ENCODE measurements around the gene SLC25A51.

The SLC25A51 gene

GRCh38 chr9:37937366-37937765 lies 33.4 kb upstream of the SLC25A51 start:
- no peak for DNase-seq (ENCODE audit: low read depth in 1 of 2, low spot score in 1 of 2)

- no peak for DNase-seq (ENCODE audit: low read depth in 1 of 2, low spot score in 1 of 2)
Observed at GRCh38 chr9:37936965-37937364, 33.0 kb upstream of the SLC25A51 start.

GRCh38 chr9:37936376-37936775 lies 32.4 kb upstream of the SLC25A51 start:
- DNase-seq (ENCODE audit: low read depth in 1 of 2, low spot score in 1 of 2): no peak

GRCh38 chr9:37935096-37935495 lies 31.2 kb upstream of the SLC25A51 start:
- no peak for DNase-seq (ENCODE audit: low read depth in 1 of 2, low spot score in 1 of 2)

GRCh38 chr9:37931592-37931991 lies 27.7 kb upstream of the SLC25A51 start:
- no peak for DNase-seq (ENCODE audit: low read depth in 1 of 2, low spot score in 1 of 2)

GRCh38 chr9:37929441-37929895 lies 25.5 kb upstream of the SLC25A51 start:
- no peak for DNase-seq (ENCODE audit: low read depth in 1 of 2, low spot score in 1 of 2)

- DNase-seq (ENCODE audit: low read depth in 1 of 2, low spot score in 1 of 2): no peak
Observed at GRCh38 chr9:37928552-37929430, 24.9 kb upstream of the SLC25A51 start.

GRCh38 chr9:37927601-37928551 lies 23.9 kb upstream of the SLC25A51 start:
- DNase-seq (ENCODE audit: low read depth in 1 of 2, low spot score in 1 of 2): no peak

- no peak for DNase-seq (ENCODE audit: low read depth in 1 of 2, low spot score in 1 of 2)
Observed at GRCh38 chr9:37927132-37927531, 23.2 kb upstream of the SLC25A51 start.

GRCh38 chr9:37926737-37927118 lies 22.8 kb upstream of the SLC25A51 start:
- no peak for DNase-seq (ENCODE audit: low read depth in 1 of 2, low spot score in 1 of 2)

GRCh38 chr9:37925786-37926736 lies 22.1 kb upstream of the SLC25A51 start:
- no peak for DNase-seq (ENCODE audit: low read depth in 1 of 2, low spot score in 1 of 2)

GRCh38 chr9:37925006-37925405 lies 21.1 kb upstream of the SLC25A51 start:
- DNase-seq (ENCODE audit: low read depth in 1 of 2, low spot score in 1 of 2): no peak

GRCh38 chr9:37924538-37924937 lies 20.6 kb upstream of the SLC25A51 start:
- no peak for DNase-seq (ENCODE audit: low read depth in 1 of 2, low spot score in 1 of 2)

GRCh38 chr9:37923796-37924427 lies 20.0 kb upstream of the SLC25A51 start:
- DNase-seq (ENCODE audit: low read depth in 1 of 2, low spot score in 1 of 2): no peak

GRCh38 chr9:37923118-37923795 lies 19.3 kb upstream of the SLC25A51 start:
- no peak for DNase-seq (ENCODE audit: low read depth in 1 of 2, low spot score in 1 of 2)

- no peak for DNase-seq (ENCODE audit: low read depth in 1 of 2, low spot score in 1 of 2)
Observed at GRCh38 chr9:37922363-37923117, 18.6 kb upstream of the SLC25A51 start.

GRCh38 chr9:37921546-37922300 lies 17.8 kb upstream of the SLC25A51 start:
- no peak for DNase-seq (ENCODE audit: low read depth in 1 of 2, low spot score in 1 of 2)

GRCh38 chr9:37921168-37921510 lies 17.2 kb upstream of the SLC25A51 start:
- DNase-seq (ENCODE audit: low read depth in 1 of 2, low spot score in 1 of 2): no peak
